GM23338 (cell line): ENCODE data around the gene SLC36A4. TPM values are rescaled to one million over a fixed set of nuclear protein-coding genes. Genes with fewer than 3 reads are reported as not detected.

Experiments
- ATAC-seq: fragments of 200-7000 bp; cut with Tn5 transposase; 3 replicates; pipeline ENCODE4 v1.9.1; 2020
- DNase-seq: peaks from one replicate; pipeline ENCODE4 v3.0.0-alpha.2; 2015; ENCODE audit warnings: low spot score
- H2AFZ ChIP-seq: fragments of 200-600 bp; sonication (generic); 2 replicates; pipeline ENCODE4 v1.8.0; 2016; ENCODE audit warnings: antibody characterized with exemption, mild to moderate bottlenecking, moderate library complexity
- H3F3A ChIP-seq: fragments of 200-600 bp; sonication (generic); replicated peaks from 2 replicates; pipeline ENCODE4 v1.8.0; 2017; ENCODE audit warnings: antibody characterized with exemption, mixed run types, low read depth
- H3K27ac ChIP-seq: fragments of 200-600 bp; sonication (generic); 2 replicates; pipeline ENCODE4 v1.6.1; 2016; ENCODE audit warnings: low read depth
- H3K27me3 ChIP-seq: fragments of 200-600 bp; sonication (generic); 2 replicates; pipeline ENCODE4 v1.8.0; 2016; ENCODE audit warnings: mild to moderate bottlenecking, mixed run types, moderate library complexity; ENCODE audit not compliant: insufficient read depth
- H3K36me3 ChIP-seq: fragments of 200-600 bp; sonication (generic); 2 replicates; pipeline ENCODE4 v1.8.0; 2016; ENCODE audit warnings: mild to moderate bottlenecking; ENCODE audit not compliant: insufficient read depth
- H3K4me1 ChIP-seq: fragments of 200-600 bp; sonication (generic); 2 replicates; pipeline ENCODE4 v1.8.0; 2016; ENCODE audit warnings: mild to moderate bottlenecking, moderate library complexity; ENCODE audit not compliant: insufficient read depth
- H3K4me2 ChIP-seq: fragments of 200-600 bp; sonication (generic); 2 replicates; pipeline ENCODE4 v1.7.1; 2017; ENCODE audit warnings: mixed run types
- H3K4me3 ChIP-seq: fragments of 200-600 bp; sonication (generic); 2 replicates; pipeline ENCODE4 v1.6.1; 2016; ENCODE audit warnings: mixed run types
- H3K79me2 ChIP-seq: fragments of 200-600 bp; sonication (generic); replicated peaks from 2 replicates; pipeline ENCODE4 v1.8.0; 2017; ENCODE audit warnings: mild to moderate bottlenecking; ENCODE audit not compliant: insufficient read depth
- H3K9me2 ChIP-seq: fragments of 200-600 bp; sonication (generic); 2 replicates; pipeline ENCODE4 v1.8.0; 2017; ENCODE audit not compliant: insufficient read depth
- H4K20me1 ChIP-seq: fragments of 200-600 bp; sonication (generic); replicated peaks from 2 replicates; pipeline ENCODE4 v1.8.0; 2017; ENCODE audit warnings: mild to moderate bottlenecking; ENCODE audit not compliant: insufficient read depth
- H3K27ac Mint-ChIP-seq: 2 replicates; pipeline ENCODE4 v1.8.0; 2020; ENCODE audit warnings: inconsistent platforms, mild to moderate bottlenecking, moderate library complexity, mixed read lengths
- H3K27me3 Mint-ChIP-seq: 3 replicates; pipeline ENCODE4 v1.8.0; 2022; ENCODE audit warnings: low read depth, mild to moderate bottlenecking, moderate library complexity, mixed read lengths, inconsistent platforms; ENCODE audit not compliant: insufficient read depth, poor library complexity
- H3K36me3 Mint-ChIP-seq: 3 replicates; pipeline ENCODE4 v1.8.0; 2021; ENCODE audit warnings: low read depth, mild to moderate bottlenecking, inconsistent platforms, moderate library complexity, mixed read lengths
- H3K4me1 Mint-ChIP-seq: 3 replicates; pipeline ENCODE4 v1.8.0; 2020; ENCODE audit warnings: mild to moderate bottlenecking, inconsistent platforms, mixed read lengths
- H3K4me3 Mint-ChIP-seq: 3 replicates; pipeline ENCODE4 v1.8.0; 2021; ENCODE audit warnings: moderate library complexity, mild to moderate bottlenecking, inconsistent platforms, mixed read lengths
- H3K9me3 Mint-ChIP-seq: 3 replicates; pipeline ENCODE4 v1.8.0; 2020; ENCODE audit warnings: moderate library complexity, mild to moderate bottlenecking, inconsistent platforms, mixed read lengths
- CREB1 ChIP-seq: fragments of 250-450 bp; sonication (Bioruptor Pico); IDR thresholded peaks from 2 replicates; pipeline ENCODE4 v1.5.0; 2020; ENCODE audit warnings: low read depth, mild to moderate bottlenecking, moderate library complexity
- EZH2 ChIP-seq: fragments of 200-600 bp; sonication (generic); IDR thresholded peaks from one replicate; pipeline ENCODE4 v1.8.0; 2017; ENCODE audit warnings: antibody characterized with exemption, mild to moderate bottlenecking, low read depth; ENCODE audit not compliant: unreplicated experiment
- EZH2phosphoT487 ChIP-seq: fragments of 200-600 bp; sonication (generic); IDR thresholded peaks from one replicate; pipeline ENCODE4 v1.8.1; 2018; ENCODE audit warnings: antibody characterized with exemption; ENCODE audit not compliant: unreplicated experiment
- NANOG ChIP-seq: IDR thresholded peaks from 2 replicates; pipeline ENCODE4 v1.6.1; 2016; ENCODE audit warnings: antibody characterized with exemption, borderline replicate concordance
- POLR2AphosphoS5 ChIP-seq: IDR thresholded peaks from 2 replicates; pipeline ENCODE4 v1.6.1; 2016; ENCODE audit warnings: antibody characterized with exemption, low read depth
- STAT1 ChIP-seq: IDR thresholded peaks from one replicate; pipeline ENCODE4 v1.6.1; 2016; ENCODE audit warnings: antibody characterized with exemption; ENCODE audit not compliant: unreplicated experiment
- ZNF114 ChIP-seq: fragments of 250-450 bp; sonication (Bioruptor Pico); IDR thresholded peaks from 2 replicates; pipeline ENCODE4 v1.5.0; 2020; ENCODE audit warnings: mild to moderate bottlenecking, moderate library complexity
- polyA plus RNA-seq: library from polyadenylated mRNA; unstranded; fragments of >200 nt; fragmentation: Nextera tagmentation; extraction: Ambion mirVana; gene quantifications from 2 replicates; pipeline ENCODE4 v1.2.1, GENCODE V29; 2016
- total RNA-seq: library from RNA; depleted of rRNA; stranded (reverse); fragments of >200 nt; shearing (Covaris generic); gene quantifications from 2 replicates; pipeline ENCODE4 v1.2.3, GENCODE V29; 2014
- TF ChIP-seq, protein P1 (sequence below): IDR thresholded peaks from one replicate; pipeline ENCODE4 v1.6.1; 2018; ENCODE audit warnings: antibody characterized with exemption; ENCODE audit not compliant: unreplicated experiment
- TF ChIP-seq, protein P2 (sequence below): IDR thresholded peaks from 2 replicates; pipeline ENCODE4 v1.6.1; 2016; ENCODE audit warnings: antibody characterized with exemption
- TF ChIP-seq, protein P3 (sequence below), 2 experiments: fragments of 200-600 bp in 1 of 2; sonication (generic) in 1 of 2; conservative IDR thresholded peaks; 2 replicates each; pipeline versions ENCODE4 v1.5.1 to v1.6.1; 2016 to 2017; ENCODE audit warnings: antibody characterized with exemption in 2 of 2, low read depth in 2 of 2, mild to moderate bottlenecking in 2 of 2, moderate library complexity in 1 of 2

Gene SLC36A4
- total and polyA plus RNA-seq, 2 experiments from 2014 or later, result 24.9 to 34.6 TPM

DNA sequence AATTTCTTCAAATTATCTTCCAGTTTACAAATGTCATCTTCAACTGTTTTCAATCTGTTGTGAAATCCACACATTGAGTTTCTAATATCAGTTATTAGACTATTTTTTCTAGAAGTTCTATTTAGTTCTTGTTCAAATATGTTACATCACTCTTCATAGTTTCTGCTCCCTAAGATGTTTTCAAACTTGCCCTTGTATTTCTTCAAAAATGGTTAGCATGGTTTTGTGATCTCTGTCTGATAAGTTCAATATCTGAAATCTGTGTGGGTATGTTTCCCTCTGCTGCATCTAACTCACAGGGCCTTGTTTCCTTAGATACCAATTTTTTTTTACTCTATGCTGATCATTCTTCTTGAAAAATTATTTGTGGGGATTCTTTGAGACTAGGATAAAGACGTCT lies 46.2 kb upstream of the SLC36A4 start:
- no peaks in the 10 kb centered on the region for H3K9me2 ChIP-seq
- H3K4me3 ChIP-seq, result no peak overlapping the region
- no peaks in the 10 kb centered on the region for H3K36me3 ChIP-seq
- no peaks in the 10 kb centered on the region for H3K79me2 ChIP-seq
- no peaks in the 10 kb centered on the region for H3K27me3 Mint-ChIP-seq
- H2AFZ ChIP-seq, result no peak overlapping the region
- H3K4me2 ChIP-seq, result no peak overlapping the region
- H3K4me1 ChIP-seq, result no peaks in the 10 kb centered on the region
- H3K27ac ChIP-seq, result no peak overlapping the region
- TF ChIP-seq EZH2 (no peak), ZNF114 (CRISPR knock-in tag) (no peak), CREB1 (CRISPR knock-in tag) (no peak)
- TF ChIP-seq, protein P1, sequence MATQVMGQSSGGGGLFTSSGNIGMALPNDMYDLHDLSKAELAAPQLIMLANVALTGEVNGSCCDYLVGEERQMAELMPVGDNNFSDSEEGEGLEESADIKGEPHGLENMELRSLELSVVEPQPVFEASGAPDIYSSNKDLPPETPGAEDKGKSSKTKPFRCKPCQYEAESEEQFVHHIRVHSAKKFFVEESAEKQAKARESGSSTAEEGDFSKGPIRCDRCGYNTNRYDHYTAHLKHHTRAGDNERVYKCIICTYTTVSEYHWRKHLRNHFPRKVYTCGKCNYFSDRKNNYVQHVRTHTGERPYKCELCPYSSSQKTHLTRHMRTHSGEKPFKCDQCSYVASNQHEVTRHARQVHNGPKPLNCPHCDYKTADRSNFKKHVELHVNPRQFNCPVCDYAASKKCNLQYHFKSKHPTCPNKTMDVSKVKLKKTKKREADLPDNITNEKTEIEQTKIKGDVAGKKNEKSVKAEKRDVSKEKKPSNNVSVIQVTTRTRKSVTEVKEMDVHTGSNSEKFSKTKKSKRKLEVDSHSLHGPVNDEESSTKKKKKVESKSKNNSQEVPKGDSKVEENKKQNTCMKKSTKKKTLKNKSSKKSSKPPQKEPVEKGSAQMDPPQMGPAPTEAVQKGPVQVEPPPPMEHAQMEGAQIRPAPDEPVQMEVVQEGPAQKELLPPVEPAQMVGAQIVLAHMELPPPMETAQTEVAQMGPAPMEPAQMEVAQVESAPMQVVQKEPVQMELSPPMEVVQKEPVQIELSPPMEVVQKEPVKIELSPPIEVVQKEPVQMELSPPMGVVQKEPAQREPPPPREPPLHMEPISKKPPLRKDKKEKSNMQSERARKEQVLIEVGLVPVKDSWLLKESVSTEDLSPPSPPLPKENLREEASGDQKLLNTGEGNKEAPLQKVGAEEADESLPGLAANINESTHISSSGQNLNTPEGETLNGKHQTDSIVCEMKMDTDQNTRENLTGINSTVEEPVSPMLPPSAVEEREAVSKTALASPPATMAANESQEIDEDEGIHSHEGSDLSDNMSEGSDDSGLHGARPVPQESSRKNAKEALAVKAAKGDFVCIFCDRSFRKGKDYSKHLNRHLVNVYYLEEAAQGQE, result no peak
- H3K36me3 Mint-ChIP-seq, result no peaks in the 10 kb centered on the region
- no peaks in the 10 kb centered on the region for H3F3A ChIP-seq
- no peaks in the 10 kb centered on the region for H3K4me1 Mint-ChIP-seq
- H3K4me3 Mint-ChIP-seq, result no peak overlapping the region
- peaks cover 2% of the 10 kb centered on the region; the same call in 2 of the 3 replicates for H3K9me3 Mint-ChIP-seq
- no peak for DNase-seq
- no peak overlapping the region for H3K27ac Mint-ChIP-seq
- H3K27me3 ChIP-seq, result no peaks in the 10 kb centered on the region
- no peak for ATAC-seq
- H4K20me1 ChIP-seq, result no peaks in the 10 kb centered on the region

DNA sequence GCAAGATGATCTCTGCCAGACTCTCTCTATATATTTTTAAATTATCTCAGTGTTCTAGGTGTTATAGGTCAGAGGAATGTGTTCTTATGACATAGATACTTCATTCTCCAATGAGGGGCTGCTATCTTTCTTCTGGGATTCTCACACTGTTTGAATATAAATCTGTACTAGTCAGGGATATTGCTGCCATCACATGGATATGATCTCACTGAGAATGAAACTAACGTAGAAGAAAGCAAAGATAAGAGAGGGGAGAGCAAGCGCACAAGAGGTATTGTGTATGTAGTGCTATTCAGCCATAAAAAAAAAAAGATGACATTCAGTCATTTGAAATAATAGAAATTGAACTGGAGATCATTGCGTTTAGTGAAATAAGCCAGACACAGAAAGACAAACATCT lies 42.2 kb upstream of the SLC36A4 start:
- Histone ChIP-seq H3F3A (no peaks in the 10 kb centered on the region), H3K4me1 (no peaks in the 10 kb centered on the region), H3K27me3 (no peaks in the 10 kb centered on the region), H2AFZ (no peak overlapping the region), H3K9me2 (no peaks in the 10 kb centered on the region), H3K27ac (no peak overlapping the region), H4K20me1 (no peaks in the 10 kb centered on the region), H3K79me2 (no peaks in the 10 kb centered on the region), H3K4me3 (no peak overlapping the region), H3K4me2 (no peak overlapping the region), H3K36me3 (no peaks in the 10 kb centered on the region)
- Mint-ChIP-seq H3K4me1 (0 out of 3 replicates have a peak, but pooled peaks cover 2% of the 10 kb centered on the region), H3K36me3 (no peaks in the 10 kb centered on the region), H3K4me3 (no peak overlapping the region), H3K9me3 (no peaks in the 10 kb centered on the region), H3K27ac (no peak overlapping the region), H3K27me3 (no peaks in the 10 kb centered on the region)
- ATAC-seq (no peak), DNase-seq (no peak)
- no peak for TF ChIP-seq NANOG
- TF ChIP-seq EZH2phosphoT487, result no peak
- TF ChIP-seq STAT1, result no peak
- TF ChIP-seq POLR2AphosphoS5, result no peak
- TF ChIP-seq, protein P2, sequence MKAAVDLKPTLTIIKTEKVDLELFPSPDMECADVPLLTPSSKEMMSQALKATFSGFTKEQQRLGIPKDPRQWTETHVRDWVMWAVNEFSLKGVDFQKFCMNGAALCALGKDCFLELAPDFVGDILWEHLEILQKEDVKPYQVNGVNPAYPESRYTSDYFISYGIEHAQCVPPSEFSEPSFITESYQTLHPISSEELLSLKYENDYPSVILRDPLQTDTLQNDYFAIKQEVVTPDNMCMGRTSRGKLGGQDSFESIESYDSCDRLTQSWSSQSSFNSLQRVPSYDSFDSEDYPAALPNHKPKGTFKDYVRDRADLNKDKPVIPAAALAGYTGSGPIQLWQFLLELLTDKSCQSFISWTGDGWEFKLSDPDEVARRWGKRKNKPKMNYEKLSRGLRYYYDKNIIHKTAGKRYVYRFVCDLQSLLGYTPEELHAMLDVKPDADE, result no peak
- TF ChIP-seq EZH2, result no peak
- TF ChIP-seq, protein P3, sequence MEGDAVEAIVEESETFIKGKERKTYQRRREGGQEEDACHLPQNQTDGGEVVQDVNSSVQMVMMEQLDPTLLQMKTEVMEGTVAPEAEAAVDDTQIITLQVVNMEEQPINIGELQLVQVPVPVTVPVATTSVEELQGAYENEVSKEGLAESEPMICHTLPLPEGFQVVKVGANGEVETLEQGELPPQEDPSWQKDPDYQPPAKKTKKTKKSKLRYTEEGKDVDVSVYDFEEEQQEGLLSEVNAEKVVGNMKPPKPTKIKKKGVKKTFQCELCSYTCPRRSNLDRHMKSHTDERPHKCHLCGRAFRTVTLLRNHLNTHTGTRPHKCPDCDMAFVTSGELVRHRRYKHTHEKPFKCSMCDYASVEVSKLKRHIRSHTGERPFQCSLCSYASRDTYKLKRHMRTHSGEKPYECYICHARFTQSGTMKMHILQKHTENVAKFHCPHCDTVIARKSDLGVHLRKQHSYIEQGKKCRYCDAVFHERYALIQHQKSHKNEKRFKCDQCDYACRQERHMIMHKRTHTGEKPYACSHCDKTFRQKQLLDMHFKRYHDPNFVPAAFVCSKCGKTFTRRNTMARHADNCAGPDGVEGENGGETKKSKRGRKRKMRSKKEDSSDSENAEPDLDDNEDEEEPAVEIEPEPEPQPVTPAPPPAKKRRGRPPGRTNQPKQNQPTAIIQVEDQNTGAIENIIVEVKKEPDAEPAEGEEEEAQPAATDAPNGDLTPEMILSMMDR (conservative IDR thresholded peaks at IDR 0.05; ENCODE audit: low read depth in 2 of 2), result no peak
- no peak for TF ChIP-seq CREB1 (CRISPR knock-in tag)
- TF ChIP-seq, protein P1, result no peak
